Hepatocyte (in vitro differentiated cells): ENCODE data around the gene CSNK1D.

Experiments
- CTCF ChIP-seq: fragments of 200-600 bp; sonication (generic); IDR thresholded peaks from 2 replicates; pipeline ENCODE4 v1.5.1; 2016; ENCODE audit warnings: antibody characterized with exemption, mild to moderate bottlenecking; ENCODE audit not compliant: poor library complexity
- EZH2 ChIP-seq: fragments of 200-600 bp; sonication (generic); IDR thresholded peaks from 2 replicates; pipeline ENCODE4 v1.6.1; 2016; ENCODE audit warnings: antibody characterized with exemption, mild to moderate bottlenecking, borderline replicate concordance
- EZH2phosphoT487 ChIP-seq: fragments of 200-600 bp; sonication (generic); IDR thresholded peaks from one replicate; pipeline ENCODE4 v1.6.1; 2018; ENCODE audit warnings: antibody characterized with exemption, mild to moderate bottlenecking, low read depth, moderate library complexity; ENCODE audit not compliant: unreplicated experiment, severe bottlenecking

DNA sequence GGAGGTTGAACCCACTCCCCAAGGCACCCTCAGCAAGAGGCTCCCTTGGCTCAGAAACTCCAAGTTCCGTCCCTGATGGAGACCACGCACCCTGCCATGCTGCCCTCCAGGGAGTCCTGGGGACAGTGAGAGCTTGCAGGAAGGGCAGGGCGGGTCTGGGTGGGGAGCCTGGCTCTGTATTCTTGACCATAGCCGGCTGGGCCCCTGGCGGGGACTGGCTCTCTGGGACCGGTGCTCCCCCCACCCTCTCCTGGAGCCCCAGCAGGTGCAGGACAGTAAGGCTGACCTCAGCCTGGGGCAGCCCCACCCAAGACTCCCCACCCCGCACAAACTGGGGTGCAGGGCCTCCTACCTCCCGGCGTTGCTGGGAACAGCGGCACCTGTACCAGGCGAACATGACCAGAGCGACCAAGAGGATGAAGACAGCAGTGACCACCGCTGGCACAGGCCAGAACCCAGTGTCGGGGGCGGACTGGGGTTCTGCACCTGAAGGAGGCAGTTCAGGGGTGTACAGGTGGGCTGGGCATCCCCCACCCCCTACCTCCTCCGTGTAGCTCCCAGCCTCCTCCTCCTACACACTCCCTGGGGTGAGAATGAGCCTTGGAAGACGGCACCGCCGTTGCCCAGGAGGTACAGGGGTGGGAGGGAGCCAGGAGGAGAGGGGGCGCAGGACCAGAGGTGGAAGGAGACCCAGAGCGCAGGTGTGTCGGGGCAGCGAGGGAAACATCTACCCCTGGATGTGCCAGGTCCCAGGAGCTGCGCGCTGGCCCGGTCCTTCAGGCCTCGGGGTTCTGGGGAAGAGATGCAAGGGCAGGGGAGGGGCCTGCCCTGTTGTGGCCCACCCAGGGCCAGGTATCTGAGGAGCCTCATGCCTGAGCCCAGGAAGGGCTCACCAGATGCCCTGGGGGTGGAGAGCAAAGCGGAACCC is 49.3 kb upstream of the CSNK1D start:
- TF ChIP-seq CTCF, result no peak
- TF ChIP-seq EZH2phosphoT487, result no peak
- no peak for TF ChIP-seq EZH2
